AG09319 (cell line): Measurements from ENCODE around the gene CPLX4.

Experiments
- DNase-seq: peaks from one replicate; pipeline ENCODE4 v3.0.0-alpha.2; 2010; ENCODE audit warnings: low read depth; ENCODE audit errors: extremely low read depth
- CTCF ChIP-seq: IDR thresholded peaks from 2 replicates; pipeline ENCODE4 v1.5.1; 2011; ENCODE audit warnings: low read depth, mild to moderate bottlenecking, inconsistent platforms, low read length, moderate library complexity

Gene CPLX4

GRCh38 chr18:59271606-59272220 lies 46.7 kb downstream of the CPLX4 start:
- DNase-seq: no peak
- no peak for TF ChIP-seq CTCF

- DNase-seq: no peak
- TF ChIP-seq CTCF: no peak
Observed at GRCh38 chr18:59270689-59271257, 47.7 kb downstream of the CPLX4 start.

- TF ChIP-seq CTCF: no peak
- no peak for DNase-seq
Observed at GRCh38 chr18:59269563-59270119, 48.8 kb downstream of the CPLX4 start.

- DNase-seq: no peak
- TF ChIP-seq CTCF: no peak
Observed at GRCh38 chr18:59268721-59269562, 49.5 kb downstream of the CPLX4 start.

GRCh38 chr18:59268127-59268720 lies 50.2 kb downstream of the CPLX4 start:
- no peak for DNase-seq
- TF ChIP-seq CTCF: no peak

GRCh38 chr18:59267503-59268126 lies 50.8 kb downstream of the CPLX4 start:
- no peak for DNase-seq
- TF ChIP-seq CTCF: no peak
